Measurements from ENCODE around the gene ELAVL3.
"Not testable (repeated sequence)": the region's sequence is repeated elsewhere in the genome, so short reads cannot be mapped to it uniquely, and the experiment has no call there.

Gene ELAVL3

GRCh38 chr19:11458912-11459311 lies 21.9 kb downstream of the ELAVL3 start:
- not testable (repeated sequence) for DNase-seq (ENCODE audit: low read depth)

DNA sequence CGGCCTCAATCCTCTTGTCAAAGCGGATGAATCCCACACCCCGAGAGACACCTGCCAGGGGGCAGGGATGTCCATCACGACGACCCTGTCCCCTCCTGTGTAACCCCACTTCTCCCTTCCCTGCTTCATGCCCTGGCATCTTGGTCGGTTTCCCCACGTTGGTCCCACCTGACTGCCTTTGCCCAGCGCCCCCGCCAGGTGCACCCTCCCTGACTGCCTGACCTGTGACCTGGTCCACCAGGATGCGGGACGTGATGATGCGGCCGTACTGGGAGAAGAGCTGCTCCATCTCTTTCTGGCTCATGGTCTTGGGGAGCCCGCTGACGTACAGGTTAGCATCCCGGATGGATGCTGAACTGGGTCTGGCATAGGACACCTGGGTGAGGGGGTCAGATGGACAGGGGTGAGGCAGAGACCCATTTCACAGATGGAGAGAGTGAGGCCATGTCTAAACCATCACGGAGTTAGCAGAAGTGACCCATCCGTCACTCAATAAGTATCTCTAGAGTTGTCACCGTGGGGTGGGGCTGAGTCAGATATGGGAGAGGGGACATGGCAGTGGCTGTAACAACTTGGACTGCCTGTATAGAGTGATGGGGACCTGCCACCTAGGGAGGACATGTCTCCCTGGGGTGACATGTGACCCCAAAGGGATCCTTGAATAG lies 22.5 kb downstream of the ELAVL3 start:
- no peak for DNase-seq (ENCODE audit: low read depth)

- DNase-seq (ENCODE audit: low read depth) = no peak
Observed at GRCh38 chr19:11457831-11458230, 23.0 kb downstream of the ELAVL3 start.

GRCh38 chr19:11457115-11457514 lies 23.7 kb downstream of the ELAVL3 start:
- no peak for DNase-seq (ENCODE audit: low read depth)

GRCh38 chr19:11456659-11457058 lies 24.2 kb downstream of the ELAVL3 start:
- DNase-seq (ENCODE audit: low read depth) = no peak

DNA sequence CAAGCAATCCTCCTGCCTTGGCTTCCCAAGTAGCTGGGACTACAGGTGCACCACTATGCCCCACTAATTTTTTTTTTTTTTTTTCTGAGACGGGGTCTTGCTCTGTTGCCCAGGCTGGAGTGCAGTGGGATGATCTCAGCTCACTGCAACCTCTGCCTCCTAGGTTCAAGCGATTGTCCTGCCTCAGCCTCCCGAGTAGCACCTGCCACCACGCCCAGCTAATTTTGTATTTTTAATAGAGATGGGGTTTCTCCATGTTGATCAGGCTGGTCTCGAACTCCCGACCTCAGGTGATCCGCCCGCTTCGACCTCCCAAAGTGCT lies 25.7 kb downstream of the ELAVL3 start:
- DNase-seq (ENCODE audit: low read depth) = not testable (repeated sequence)

DNA sequence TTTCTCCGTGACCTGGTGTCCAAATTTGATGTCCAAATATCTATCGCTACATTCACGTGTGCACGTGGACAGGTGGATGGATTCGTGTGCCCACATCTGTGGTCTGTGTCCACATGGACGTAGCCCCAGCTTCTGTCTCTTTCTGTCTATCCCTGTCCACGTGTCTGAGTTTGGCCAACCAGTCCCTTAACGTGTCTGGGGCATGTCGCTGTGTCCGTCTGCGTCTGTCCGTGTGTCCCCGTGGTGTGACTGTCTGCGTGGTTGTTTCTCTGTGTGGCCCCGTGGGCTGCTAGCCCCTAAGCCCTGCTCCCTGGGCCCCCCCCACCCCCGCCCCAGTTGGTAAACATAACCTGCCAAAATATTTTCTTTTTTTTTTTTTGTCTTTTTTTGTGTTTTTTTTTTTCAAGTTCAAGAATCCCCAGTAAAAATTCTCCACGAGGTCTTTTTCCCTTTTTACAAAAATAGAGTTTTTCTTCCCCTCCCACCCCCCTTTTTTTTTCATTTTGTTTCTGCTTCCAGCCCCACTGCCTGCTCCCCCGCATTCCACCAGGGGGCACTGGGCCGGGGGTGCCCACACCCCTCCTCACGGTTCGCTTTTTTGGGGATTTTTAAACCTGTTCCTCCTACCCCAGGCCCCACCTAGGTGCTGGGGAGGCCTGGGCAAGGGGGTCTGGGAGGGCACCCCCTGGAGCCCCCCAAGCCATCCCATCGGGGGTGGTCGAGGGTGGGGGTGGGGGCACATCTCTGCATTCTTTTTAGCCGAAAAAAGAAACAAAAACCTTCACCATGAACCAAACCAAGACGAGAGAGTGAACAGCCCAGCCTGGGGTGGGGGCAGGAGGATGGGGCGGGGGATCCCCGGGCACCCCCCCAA lies 27.1 kb downstream of the ELAVL3 start:
- no peak for DNase-seq (ENCODE audit: low read depth)

GRCh38 chr19:11452620-11453310 lies 28.1 kb downstream of the ELAVL3 start:
- DNase-seq (ENCODE audit: low read depth) = no peak

DNA sequence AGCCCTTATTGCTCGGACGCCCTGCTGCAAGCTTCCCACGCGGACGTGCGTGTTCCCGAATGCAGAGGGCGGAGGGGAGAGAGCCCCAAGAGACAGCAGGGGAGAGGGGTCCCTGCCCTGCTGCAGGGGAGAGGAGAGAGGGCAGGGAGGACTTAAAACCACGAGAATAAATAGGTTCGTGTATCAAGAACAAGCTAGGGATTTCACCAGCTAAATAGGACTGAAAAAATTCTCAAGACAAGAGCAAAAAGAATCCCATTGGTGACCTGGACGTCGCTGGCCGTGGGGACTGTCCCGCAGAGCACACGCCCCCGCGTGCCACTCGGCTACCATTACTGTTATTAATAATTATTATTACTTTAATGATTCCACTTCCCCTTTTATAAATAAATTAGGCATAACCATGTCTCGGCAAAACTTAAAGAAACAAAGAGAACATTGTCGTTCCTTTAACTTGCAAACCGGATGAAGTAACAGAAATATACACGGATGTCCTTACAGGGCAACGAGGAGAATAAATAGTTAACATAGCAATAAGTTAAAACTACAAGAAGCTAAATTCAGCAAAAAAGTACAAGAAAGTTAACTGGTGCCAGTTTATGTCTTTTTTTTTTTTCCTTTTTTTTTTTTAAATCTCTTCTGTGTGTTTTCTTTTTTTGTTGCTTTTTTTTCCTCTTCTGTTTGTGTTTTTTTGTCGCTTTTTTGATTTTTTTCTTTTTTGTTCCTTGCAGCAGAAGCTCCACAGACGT lies 28.8 kb downstream of the ELAVL3 start:
- no peak for DNase-seq (ENCODE audit: low read depth)

- no peak for DNase-seq (ENCODE audit: low read depth)
Observed at GRCh38 chr19:11451327-11451870, 29.4 kb downstream of the ELAVL3 start.

DNA sequence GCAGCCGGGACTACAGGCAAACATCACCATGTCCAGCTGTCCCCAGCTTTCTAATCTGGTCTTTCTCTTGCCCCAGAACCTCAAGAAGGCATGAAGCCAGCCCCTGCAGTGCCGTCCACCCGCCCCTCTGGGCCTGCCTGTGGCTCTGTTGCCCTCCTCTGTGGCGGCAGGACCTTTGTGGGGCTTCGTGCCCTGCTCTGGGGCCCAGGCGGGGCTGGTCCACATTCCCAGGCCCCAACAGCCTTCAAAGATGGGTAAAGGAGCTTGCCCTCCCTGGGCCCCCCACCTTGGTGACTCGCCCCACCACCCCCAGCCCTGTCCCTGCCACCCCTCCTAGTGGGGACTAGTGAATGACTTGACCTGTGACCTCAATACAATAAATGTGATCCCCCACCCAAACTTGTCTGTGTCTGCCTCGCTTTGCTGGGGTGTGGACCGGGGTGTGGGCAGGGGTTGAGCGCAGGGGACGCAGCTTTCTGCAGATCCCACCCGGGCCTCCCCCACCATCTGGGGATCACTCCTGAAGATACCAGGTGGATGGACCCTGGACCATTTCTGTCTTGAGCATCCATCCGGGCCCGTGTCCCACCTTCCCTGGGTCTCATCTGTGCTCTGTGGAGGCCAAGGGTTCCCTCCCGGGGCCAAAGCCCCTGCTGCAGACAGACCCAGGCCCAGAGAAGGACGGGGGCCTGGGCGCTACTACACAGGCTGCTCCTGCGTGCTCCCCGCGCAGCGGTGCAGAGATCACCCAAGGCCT lies 30.1 kb downstream of the ELAVL3 start:
- no peak for DNase-seq (ENCODE audit: low read depth)

DNA sequence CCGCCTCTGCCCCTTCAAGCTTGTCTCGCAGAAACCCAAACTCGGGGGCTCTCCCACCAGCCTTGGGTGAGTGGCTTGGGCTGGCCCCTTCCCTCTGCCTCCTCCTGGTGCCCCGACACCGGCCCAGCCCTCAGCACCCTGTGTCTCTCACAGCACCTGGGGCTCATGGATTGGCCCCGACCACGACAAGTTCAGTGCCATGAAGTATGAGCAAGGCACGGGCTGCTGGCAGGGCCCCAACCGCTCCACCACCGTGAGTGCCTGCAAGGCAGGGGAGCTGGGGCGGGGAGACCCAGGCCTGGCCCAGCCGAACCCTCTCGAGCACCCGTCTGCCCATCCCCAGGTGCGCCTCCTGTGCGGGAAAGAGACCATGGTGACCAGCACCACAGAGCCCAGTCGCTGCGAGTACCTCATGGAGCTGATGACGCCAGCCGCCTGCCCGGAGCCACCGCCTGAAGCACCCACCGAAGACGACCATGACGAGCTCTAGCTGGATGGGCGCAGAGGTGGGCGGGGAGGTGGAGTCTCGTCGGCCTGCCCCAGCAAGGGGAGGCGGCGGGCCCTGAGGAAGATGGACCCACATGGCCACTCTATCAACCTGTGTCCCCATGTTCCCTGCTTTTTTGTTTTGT lies 31.8 kb downstream of the ELAVL3 start:
- DNase-seq (ENCODE audit: low read depth) = no peak

DNA sequence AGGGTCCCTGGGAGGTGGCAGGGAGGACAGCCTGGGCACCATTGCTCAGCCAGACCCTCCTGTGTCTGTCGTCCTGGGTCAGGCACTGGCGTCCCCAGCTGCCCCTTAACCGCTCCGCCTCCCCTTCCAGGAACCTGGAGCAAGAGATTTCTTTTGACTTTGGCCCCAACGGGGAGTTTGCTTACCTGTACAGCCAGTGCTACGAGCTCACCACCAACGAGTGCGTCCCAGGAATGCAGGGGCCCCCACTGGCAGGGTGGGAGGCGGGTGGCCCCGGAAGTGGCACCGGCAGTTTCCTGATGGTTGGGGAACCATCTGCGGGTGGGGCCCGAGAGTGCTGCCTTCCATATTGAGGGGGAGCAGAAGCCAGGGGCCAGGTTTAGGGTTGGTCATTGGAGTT lies 32.4 kb downstream of the ELAVL3 start:
- DNase-seq (ENCODE audit: low read depth) = no peak

- DNase-seq (ENCODE audit: low read depth) = no peak
Observed at GRCh38 chr19:11447347-11448262, 33.2 kb downstream of the ELAVL3 start.

GRCh38 chr19:11446652-11447301 lies 34.1 kb downstream of the ELAVL3 start:
- DNase-seq (ENCODE audit: low read depth) = no peak

- no peak for DNase-seq (ENCODE audit: low read depth)
Observed at GRCh38 chr19:11446271-11446651, 34.6 kb downstream of the ELAVL3 start.

DNA sequence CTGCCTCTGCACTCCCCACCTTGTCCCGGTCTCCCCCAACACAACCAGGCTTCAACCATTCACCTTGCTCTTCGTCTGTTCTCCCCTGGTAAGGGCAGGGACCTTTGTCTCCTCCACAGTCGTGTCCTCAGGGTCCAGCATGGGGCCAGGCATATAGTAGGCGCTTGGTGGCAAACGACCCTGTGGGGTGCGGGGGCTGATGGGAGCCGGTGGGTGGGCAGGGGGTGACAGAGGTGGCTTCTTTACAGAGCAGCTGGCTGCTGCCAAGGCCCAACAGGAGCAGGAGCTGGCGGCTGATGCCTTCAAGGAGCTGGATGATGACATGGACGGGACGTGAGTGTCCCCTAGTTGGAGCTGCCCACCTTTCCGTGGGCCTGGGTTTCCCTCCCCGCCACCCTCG lies 35.7 kb downstream of the ELAVL3 start:
- no peak for DNase-seq (ENCODE audit: low read depth)

DNA sequence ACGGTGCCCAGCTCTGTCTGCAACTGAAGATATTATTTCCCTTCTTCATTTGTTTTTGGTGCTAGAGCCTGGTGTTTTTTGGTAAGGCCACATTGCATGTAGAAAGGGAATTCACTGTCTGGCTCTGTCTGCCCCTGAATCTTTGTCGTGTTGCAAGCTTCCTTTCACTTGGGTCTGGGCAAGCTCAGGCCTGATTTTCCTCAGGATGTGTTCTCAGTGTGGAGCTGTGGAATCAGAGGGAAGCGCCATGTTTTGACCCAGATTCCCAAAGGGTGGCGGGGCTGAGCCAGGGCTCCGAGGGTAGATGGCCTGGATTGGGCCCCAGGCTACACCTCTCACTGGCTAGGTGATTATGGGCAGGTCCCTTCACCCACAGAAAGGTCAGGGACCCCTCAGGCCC lies 36.8 kb downstream of the ELAVL3 start:
- DNase-seq (ENCODE audit: low read depth) = no peak

DNA sequence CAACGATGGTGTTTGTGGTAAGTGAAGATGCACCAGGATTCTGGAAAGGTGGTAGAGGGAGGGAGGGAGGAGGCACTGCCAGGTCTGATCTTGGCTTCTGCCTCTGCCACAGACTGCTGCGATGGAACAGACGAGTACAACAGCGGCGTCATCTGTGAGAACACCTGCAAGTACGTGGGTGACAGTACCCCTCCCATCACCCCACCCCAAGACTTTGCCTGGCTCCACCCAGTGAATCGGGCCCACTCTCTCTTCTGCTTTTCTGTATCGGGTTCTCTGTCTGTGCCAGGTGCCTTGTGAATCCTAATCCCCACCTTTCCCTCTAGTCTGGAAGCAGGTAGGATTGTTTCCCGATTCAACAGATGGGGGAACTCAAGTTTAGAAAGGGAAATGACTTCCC lies 42.9 kb downstream of the ELAVL3 start:
- no peak for DNase-seq (ENCODE audit: low read depth)
